Activated CD8-positive, alpha-beta memory T cell treated with anti-CD3 and anti-CD28 coated beads for 4 hours (primary cell): Measurements from ENCODE around the gene WNT9A.
"Not testable (repeated sequence)": the region's sequence is repeated elsewhere in the genome, so short reads cannot be mapped to it uniquely, and the experiment has no call there.

Experiments
- DNase-seq, 2 donors: peaks; one replicate each; pipeline ENCODE4 v3.0.0-alpha.2; 2020; ENCODE audit warnings: low read depth in 2 of 2

WNT9A gene, protein sequence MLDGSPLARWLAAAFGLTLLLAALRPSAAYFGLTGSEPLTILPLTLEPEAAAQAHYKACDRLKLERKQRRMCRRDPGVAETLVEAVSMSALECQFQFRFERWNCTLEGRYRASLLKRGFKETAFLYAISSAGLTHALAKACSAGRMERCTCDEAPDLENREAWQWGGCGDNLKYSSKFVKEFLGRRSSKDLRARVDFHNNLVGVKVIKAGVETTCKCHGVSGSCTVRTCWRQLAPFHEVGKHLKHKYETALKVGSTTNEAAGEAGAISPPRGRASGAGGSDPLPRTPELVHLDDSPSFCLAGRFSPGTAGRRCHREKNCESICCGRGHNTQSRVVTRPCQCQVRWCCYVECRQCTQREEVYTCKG

DNA sequence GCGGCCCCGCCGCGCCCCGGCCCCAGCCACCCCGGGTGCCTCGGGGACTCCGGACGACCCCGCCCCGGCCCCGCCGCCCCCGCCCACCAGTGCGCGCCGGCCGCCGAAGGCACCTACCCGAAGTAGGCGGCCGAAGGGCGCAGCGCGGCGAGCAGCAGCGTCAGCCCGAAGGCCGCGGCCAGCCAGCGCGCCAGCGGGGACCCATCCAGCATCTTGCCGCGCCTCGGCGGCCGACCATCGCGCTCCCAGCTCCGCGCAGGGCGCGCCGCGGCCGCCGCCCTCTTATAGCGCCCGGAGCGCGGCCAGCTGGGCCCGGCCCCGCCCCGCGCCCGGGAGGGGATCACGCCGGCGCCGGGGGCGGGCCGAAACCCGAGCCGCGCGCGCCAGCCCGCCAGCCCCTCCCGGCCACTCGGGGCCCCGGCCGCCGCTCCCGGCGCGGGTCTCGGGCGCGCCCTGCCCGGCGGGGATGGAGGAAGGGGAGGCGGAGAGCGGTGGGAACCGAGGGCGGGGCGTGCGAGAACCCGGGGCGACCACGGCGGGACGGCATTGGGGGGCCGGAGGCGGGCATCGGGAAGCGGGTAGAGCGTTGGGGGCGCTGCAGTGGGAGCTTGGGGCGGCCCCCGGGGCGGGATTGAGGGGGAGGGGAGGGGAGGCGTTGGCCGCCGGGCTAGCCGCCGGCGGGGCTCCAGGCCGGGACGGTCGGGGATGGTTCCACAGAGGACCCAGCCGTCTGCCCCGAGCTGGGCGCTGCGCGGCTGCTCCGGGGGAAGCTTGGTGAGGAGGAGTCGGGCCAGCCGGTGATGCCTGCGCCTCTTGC lies at the start of gene WNT9A:
Gene WNT9A, minus strand, starts transcription at position 257 of the 817 bp plus-strand sequence. Its CDS starts 45 bp downstream, at position 212.
- no peak for DNase-seq

DNA sequence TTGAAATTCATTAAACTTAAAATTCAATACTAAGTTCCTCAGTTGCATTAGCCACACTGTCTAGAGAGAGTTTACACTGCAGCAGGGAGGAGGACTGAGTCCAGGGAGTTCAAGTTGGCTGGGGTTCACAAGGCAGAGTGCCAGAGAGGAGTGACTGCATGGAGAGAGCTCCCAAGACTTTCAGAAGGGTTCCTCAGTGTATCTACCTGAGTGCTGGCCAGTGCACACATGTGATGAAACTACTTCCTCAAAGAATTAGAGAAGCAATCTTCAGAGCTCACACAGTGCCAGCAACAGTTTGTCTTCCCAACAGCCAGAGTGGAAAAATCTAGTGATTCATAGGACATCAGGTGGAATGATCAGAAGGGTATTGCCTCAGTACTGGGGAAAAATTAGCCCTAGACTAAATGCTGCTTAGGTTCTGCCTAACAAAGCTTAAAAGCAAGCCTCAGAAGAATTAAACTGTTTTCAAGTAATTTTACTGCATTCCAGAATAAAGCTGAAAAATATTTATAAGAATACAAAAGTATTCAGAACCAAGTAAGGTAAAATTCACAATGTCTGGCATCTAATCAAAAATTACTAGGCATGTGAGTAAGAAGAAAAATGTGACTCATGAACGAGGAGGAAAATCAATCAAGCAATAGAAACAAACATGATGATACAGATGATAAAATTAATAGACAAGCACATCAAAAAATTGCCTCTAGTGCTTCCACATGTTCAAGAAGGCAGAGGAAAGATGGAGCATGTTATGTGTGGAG lies 48.6 kb upstream of the WNT9A start:
- DNase-seq = no peak

DNA sequence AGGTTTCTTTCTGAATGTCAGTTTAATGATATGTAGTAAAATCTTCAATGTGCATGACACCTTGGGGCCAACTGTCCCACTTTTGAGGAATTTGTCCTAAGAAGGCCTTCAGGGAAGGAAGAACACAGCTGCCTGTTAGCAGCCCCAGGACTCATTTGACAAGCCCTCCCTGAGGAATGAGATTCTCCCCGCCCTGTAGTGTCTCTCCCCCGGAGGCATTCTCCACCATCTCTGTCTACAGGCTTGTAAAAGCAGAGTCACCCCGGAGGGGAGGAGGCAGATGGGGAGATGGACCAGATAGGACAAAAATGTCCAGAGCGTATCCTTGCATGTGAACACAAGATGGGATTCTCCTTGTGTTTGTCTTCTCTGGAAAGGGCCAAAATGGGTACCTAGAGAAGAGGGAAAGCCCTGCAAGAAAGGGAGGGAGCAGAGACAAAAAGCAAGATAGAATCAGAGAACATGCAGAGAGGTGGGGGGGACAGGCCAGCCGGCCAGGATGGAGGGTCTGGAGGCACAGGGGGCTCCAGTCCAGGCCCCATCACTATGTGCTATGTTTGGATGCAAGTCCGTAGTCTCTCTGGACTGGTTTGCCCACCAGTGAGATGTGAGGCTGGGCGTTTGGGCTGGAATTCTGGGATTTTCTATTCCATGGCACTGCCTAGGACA lies 47.0 kb upstream of the WNT9A start:
- no peak for DNase-seq

DNA sequence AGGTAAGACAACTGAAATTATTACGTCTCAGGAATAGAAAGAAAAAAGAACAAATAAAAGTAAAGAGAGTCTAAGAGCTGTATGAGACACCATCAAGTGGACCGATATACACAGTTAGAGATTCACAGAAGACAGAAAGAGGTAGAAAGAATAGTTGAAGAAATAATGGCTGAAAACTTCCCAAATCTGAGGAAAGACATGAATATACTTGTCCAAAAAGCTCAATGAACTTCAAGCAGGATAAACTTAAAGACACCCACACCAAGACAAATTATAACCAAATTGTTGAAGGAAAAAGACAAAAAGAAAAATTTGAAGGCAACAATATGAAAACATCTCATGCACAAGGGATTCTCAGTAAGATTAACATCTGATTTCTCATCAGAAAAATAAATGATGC lies 39.4 kb upstream of the WNT9A start:
- no peak for DNase-seq

DNA sequence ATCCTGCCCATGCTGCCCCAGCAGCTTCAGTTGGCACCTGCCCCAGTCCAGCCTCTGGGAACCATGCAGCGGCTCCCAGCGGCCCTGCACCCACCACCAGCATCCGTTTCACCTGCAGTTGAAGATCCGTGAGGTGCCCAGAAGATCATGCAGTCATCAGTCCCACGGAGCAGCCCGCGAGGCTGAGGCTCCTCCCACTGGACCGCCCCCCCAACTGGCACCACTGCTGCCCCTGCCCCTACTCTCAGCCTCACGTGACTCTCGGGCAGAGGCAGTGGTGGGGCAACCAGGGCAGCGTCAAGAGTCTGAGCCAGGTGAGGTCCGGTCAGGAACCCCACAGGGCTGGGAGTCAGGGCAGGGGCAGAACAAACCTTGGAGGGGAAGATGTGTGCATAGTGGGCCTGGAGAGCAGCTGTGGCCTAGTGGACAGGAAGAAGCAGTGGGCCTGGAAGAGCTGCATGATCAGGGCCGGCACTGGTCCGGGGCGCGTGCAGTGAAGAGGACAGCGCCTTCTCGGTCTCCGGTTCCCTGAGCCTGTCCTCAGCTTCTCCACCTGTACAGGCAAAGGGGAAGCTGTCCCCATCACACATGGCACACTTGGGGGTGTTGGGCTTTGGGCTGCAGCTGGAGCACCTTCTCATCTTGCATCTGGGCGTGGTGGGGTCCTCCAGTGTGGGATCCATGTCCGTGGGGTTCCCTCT lies 28.0 kb upstream of the WNT9A start:
- not testable (repeated sequence) for DNase-seq

DNA sequence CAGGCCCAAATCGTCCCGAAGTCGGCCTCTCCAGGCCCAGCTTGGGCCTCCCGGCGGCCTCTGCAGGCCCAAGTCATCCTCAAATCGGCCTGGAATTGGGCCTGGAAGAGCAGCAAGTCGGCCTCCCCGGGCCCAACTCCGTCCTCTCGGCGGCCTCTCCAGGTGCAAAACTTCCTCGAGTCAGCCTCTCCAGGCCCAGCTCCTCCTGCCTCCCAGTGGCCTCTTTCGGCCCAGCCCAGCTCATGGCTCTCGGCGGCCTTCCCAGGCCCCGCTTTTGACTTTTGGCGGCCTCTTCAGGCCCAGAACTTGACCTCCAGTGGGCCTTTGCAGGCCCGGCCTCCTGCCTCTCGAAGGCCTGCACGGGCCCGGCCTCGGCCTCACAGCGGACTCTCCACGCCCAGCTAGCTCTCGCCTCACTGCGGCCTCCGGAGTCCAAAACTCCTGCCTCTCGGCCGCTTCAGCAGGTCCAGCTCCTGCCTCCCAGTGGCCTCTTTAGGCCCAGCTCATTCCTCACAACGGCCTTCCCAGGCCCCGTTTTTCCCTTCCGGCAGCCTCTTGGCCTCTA lies 26.1 kb upstream of the WNT9A start:
- not testable (repeated sequence) for DNase-seq

DNA sequence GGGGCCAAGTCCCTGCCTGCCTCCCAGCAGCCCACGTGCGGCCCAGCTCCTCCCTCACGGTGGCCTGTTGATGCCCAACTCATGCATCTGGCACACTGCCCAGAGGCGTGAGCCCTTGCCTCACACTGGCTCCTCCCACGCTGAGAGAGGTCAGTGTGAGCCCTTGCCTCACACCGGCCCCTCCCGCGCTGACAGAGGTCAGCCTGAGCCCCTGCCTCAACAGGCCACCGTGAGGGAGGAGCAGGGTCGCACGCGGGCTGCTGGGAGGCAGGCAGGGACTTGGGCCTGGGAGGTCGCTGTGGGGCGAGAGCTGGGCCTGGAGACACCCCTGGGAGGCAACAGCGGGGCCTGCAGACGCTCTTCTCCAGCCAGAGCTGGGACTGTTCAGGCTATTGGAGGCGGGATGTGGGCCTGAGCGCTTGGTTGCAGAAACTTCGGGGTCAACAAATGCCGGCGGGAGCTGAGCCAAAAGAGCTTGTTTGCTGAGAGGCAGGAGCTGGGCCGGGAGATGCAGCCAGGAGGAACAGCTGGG lies 25.2 kb upstream of the WNT9A start:
- not testable (repeated sequence) for DNase-seq

DNA sequence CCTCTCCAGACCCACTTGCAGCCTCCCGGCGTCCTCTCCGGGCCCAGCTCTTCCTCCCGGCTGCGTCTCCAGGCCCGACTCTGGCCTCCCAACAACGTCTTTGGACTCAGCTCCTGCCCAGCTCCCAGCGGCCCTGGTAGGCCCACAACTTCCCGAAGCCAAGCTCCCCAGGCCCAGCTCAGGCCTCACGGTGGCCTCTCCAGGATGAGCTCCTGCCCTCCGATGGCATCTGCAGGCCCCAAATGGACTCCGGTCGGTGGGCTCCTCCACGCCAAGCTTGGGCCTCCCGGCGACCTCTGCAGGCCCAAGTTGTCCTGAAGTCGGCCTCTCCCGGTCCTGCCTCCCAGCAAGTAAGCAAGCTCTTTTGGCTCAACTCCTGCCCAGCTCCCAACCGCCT lies 24.5 kb upstream of the WNT9A start:
- not testable (repeated sequence) for DNase-seq

DNA sequence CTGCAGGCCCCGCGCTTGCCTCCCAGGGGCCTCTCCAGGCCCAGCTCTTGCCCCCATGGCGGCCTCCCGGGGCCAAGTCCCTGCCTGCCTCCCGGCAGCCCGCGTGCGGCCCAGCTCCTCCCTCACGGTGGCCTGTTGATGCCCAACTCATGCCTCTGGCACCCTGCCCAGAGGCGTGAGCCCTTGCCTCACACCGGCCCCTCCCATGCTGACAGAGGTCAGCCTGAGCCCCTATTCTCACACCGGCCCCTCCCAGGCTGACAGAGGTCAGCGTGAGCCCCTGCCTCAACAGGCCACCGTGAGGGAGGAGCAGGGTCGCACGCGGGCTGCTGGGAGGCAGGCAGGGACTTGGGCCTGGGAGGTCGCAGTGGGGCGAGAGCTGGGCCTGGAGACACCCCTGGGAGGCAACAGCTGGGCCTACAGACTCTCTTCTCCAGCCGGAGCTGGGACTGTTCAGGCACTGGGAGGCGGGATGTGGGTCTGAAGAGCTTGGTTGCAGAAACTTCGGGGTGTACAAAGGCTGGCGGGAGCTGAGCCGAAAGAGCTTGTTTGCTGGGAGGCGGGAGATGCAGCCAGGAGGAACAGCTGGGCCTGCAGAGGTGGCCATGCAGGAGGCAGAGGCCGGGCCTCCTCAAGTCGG lies 24.0 kb upstream of the WNT9A start:
- DNase-seq = not testable (repeated sequence)

DNA sequence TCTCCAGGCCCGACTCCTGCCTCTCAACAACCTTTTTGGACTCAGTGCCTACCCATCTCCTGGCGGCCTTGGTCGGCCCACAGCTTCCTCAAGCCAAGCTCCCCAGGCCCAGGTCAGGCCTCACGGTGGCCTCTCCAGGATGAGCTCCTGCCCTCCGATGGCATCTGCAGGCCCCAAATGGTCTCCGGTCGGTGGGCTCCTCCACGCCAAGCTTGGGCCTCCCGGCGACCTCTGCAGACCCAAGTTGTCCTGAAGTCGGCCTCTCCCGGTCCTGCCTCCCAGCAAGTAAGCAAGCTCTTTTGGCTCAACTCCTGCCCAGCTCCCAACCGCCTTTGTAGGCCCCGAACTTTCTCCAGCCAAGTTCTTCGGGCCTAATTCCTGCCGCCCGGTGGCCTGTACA lies 23.5 kb upstream of the WNT9A start:
- DNase-seq = not testable (repeated sequence)

DNA sequence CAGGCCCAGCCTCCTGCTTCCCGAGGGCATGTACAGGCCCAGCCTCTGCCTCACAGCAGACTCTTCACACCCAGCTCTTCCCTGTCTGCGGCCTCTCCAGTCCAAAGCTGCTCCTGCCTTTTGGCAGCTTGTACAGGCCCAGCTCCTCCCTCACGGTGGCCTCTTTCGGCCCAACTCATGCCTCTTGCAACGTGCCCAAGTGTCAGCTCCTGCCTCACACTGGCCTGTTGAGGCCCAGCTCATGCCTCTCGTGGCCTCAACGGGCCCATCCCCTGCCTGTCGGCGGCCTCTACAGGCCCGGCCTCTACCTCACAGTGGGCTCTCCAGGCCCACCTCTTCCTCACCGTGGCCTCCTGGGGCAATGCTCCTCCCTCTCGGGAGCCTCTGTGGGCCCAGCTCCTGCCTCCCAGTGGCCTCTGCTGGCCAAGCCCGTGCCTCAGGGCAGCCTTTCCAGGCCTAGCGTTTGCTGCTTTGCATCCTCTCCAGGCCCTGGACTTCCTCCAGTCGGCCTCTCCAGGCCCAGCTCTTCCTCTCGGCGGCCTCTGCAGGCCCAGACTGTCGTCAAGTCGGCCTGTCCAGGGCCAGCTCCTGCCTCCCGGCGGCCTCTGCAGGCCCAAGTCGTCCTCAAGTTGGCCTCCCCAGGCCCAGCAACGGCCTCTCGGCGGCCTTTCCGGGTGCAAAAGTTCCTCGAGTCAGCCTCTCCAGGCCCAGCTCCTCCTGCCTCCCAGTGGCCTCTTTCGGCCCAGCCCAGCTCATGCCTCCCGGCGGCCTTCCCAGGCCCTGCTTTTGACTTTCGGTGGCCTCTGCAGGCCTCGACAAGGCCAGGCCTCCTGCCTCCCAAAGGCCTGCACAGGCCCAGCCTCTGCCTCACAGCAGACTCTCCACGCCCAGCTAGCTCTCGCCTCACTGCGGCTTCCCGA lies 22.6 kb upstream of the WNT9A start:
- DNase-seq = not testable (repeated sequence)

DNA sequence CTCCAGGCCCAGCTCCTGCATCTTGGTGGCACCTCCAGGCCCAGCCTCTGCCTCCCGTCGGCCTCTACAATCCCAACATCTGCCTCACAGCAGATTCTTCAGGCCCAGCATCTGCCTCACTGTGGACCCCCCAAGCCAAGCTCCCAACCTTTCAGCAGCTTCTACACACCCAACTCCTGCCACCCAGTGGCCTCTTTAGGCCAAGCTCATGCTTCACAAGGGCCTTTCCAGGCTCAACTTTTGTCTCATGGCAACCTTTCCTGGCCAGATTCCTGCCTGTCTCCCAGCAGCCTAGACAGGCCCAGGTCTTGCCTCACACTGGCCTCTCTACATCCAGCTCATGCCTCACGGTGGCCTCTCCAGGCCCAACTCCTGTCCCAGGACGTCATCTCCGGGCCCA lies 20.1 kb upstream of the WNT9A start:
- not testable (repeated sequence) for DNase-seq

DNA sequence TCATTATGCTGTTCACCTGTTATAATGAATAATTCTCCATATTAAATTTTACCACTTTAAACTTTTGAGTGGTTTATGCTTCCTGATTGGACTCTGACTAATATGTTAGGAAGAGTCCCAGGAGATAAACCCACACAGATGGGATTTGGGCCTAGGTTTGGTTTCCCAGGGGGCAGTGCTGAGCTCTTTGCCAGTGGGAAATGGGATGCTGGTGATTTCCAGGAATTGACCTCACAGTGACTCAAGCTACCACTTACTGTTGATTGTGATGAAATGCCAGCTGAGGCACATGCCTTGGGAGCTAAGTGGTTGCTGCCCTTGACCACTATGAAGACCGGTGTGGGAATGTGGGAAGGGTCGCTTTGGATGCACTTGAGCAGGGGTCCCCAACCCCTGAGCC lies 19.0 kb upstream of the WNT9A start:
- not testable (repeated sequence) for DNase-seq

DNA sequence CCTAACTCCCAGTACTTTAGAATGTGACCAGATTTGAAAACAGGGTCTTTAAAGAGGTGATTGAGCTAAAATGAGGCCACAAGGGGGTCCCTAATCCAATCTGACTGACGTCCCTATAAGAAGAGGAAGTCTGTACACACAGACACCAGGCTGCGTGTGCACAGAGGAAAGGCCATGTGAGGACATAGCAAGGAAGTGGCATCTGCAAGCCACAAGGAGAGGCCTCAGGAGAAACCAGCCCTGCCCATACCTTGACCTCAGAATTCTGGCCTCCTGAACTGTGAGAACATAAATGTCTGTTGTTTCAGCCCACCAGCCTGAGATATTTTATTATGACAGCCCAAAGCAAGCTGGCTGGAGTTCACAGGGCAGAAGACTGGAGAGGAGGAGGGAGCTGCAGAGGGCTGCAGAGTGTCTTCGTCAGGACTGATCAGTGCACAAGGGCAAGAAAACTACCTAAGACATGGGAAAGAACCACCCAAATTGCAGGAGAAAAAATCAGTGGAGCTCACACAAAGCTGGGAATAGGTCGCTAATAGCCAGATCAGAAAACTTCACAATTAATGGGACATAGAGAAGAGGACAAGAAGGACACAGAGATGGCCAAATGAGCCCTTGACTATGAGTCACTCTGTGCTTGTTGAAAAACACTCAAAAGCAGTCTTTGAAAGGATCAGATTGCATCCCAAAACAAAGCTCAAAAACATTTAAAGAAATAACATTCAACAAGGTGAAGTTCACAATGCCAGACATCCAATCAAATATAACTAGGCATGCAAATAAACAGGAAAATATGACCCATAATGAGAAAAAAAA lies 14.1 kb upstream of the WNT9A start:
- no peak for DNase-seq

DNA sequence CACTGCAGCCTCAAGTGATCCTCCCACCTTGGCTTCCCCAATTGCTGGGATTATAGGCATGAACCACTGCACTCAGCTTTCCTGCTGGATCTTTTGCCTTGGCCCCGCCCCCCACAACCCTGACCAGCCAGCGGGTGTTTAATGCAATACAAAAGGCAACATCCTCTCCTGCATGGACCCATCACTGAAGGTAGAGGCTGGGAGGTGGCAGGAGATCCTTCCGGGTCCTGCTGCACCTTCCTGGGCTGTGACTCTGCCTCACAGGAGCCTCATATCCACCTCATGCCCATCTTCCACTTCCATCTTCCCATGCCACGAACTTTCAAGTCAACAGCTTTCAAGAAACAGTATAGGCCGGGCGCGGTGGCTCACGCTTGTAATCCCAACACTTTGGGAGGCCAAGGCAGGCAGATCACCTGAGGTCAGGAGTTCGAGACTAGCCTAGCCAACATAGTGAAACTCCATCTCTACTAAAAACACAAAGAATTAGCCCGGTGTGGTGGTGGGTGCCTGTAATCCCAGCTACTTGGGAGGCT lies 11.7 kb upstream of the WNT9A start:
- DNase-seq = no peak

DNA sequence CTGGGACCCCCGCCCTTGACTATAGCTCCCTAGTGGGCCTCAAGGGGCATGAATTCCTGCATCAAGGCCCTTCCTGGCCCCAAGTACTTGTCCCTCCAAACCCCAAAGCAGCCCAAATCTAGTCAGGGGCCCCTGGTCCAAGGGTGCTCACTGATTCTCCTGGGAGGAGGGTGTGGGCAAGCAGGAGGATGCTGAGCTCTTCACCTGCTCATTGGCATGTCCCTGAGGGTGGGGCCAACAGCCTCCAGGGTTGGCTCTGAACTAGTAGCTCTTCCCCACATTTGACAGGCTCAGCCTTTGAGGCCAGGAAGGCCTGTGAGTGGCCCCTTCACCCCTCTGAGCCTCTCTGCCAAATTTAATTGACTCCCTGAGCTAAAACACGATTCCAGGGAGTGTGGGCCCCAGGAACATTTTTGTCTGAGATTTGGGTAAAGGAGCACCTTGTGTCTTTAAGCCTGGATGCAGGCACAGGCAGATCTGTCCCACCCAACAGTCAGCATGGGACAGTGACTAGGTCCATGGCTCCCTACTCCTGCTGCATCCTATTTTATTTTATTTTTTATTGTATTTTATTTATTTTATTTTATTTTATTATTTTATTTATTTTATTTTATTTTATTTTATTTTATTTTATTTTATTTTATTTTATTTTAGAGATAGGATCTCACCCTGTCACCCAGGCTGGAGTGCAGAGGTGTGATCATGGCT lies 11.0 kb upstream of the WNT9A start:
- DNase-seq = no peak

DNA sequence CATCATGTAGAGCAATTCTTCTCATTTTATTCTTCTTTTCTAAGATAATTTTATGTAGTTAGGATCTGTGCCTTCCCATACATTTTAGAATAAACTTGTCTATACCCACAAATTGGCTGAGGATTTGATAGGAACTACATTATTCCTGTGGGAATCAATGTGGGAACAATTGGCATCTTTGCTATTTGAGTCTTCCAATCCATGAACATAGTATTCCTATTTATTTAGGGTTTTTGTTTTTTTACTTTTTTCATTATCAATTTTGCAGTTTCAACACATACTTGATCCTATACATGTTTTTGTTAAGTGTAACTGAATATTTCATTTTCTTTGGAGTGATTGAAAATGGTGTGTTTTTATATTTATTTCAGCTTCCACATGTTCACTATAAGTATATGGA lies 8.1 kb upstream of the WNT9A start:
- DNase-seq = no peak
